OCI-LY3 (cell line): Measurements from ENCODE around the gene LPP.

Source experiments
- EZH2phosphoT487 ChIP-seq: fragments of 200-600 bp; shearing (Covaris generic); IDR thresholded peaks from 2 replicates; pipeline ENCODE4 v1.6.1; 2018; ENCODE audit warnings: antibody characterized with exemption, mixed run types, low read depth
- TF ChIP-seq, protein P1 (sequence below): fragments of 200-600, 300-600 bp; sonication (generic); IDR thresholded peaks from 2 replicates; pipeline ENCODE4 v1.5.1; 2014; ENCODE audit warnings: antibody characterized with exemption, low read length, low read depth

DNA sequence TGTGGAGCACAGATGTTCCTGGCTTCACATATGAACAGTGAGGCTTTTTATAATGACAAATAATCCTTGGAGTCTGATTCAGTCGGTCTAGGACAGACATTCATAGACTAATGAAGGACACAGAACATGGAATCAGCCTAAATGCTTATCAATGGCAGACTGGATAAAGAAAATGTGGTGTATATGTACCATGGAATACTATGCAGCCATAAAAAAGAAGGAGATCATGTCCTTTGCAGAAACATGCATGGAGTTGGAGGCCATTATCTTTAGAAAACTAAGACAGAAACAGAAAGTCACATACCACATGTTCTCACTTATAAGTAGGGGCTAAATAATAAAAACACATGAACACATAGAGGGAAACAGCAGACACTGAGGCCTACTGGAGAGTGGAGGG, 19.9 kb upstream of the LPP start:
- TF ChIP-seq, protein P1, sequence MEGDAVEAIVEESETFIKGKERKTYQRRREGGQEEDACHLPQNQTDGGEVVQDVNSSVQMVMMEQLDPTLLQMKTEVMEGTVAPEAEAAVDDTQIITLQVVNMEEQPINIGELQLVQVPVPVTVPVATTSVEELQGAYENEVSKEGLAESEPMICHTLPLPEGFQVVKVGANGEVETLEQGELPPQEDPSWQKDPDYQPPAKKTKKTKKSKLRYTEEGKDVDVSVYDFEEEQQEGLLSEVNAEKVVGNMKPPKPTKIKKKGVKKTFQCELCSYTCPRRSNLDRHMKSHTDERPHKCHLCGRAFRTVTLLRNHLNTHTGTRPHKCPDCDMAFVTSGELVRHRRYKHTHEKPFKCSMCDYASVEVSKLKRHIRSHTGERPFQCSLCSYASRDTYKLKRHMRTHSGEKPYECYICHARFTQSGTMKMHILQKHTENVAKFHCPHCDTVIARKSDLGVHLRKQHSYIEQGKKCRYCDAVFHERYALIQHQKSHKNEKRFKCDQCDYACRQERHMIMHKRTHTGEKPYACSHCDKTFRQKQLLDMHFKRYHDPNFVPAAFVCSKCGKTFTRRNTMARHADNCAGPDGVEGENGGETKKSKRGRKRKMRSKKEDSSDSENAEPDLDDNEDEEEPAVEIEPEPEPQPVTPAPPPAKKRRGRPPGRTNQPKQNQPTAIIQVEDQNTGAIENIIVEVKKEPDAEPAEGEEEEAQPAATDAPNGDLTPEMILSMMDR = no peak
- no peak for TF ChIP-seq EZH2phosphoT487
